Left colon (tissue), 2 donors: Measurements from ENCODE around the gene GLI2. TPM values are rescaled to one million over a fixed set of nuclear protein-coding genes. Genes with fewer than 3 reads are reported as not detected.
A peak's percentile ranks its signal among the peaks of the same experiment; 100 is the strongest.

Experiments used
- ATAC-seq: fragments of 200-7000 bp; cut with Tn5 transposase; one replicate; pipeline ENCODE4 v1.9.1; 2020; ENCODE audit warnings: mild to moderate bottlenecking, moderate library complexity
- DNase-seq, 2 donors: peaks; one replicate each; pipeline ENCODE4 v3.0.0-alpha.2; 2020
- intact Hi-C, 2 donors: fragments of 100-400 bp; cut with DNase I in 1 of 2; cut with micrococcal nuclease in 1 of 2; formaldehyde crosslinking; loops; one replicate each; pipeline versions ENCODE4 v1.11.2 to v1.14.0; 2022; cut with DNase I, micrococcal nuclease
- total RNA-seq, 2 donors: library from RNA; stranded (reverse); fragmentation: NEBNext Ultra II Directional; extraction: Animal tissue kit (Norgen Biotek cat#: 25700); gene quantifications; one replicate each; pipeline ENCODE4 v1.2.1, GENCODE V29; 2021
- donor health status: DM: no; HTN: no; CAD: no.
- donor health status: DM: yes; HTN: yes; CAD: no.

Gene GLI2
- total RNA-seq, 2 donors from 2014 or later = 1.4 to 4.0 TPM

GRCh38 chr2:120764991-120765677 is 29.5 kb downstream of the GLI2 start:
- intact Hi-C loops = no loop called here

GRCh38 chr2:120765678-120766469 is 30.2 kb downstream of the GLI2 start:
- no peak for ATAC-seq
- intact Hi-C loops = no loop called here
- DNase-seq = peak; percentile 57 to 69

More at GRCh38 chr2:120764991-120765677, 29.5 kb downstream of the GLI2 start:
- ATAC-seq = no peak
- peak in 1 of 2 donors; percentile 24 for DNase-seq

GRCh38 chr2:120766470-120767351 is 31.0 kb downstream of the GLI2 start:
- ATAC-seq = no peak

GRCh38 chr2:120767486-120768005 is 31.9 kb downstream of the GLI2 start:
- ATAC-seq = no peak
- intact Hi-C loops = no loop called here
- peak in 1 of 2 donors; percentile 9 for DNase-seq

More at GRCh38 chr2:120766470-120767351, 31.0 kb downstream of the GLI2 start:
- DNase-seq = peak in 1 of 2 donors; percentile 6
- intact Hi-C loops = no loop called here

- DNase-seq (no peak), ATAC-seq (no peak)
- intact Hi-C loops = no loop called here
Observed at GRCh38 chr2:120768112-120769048, 32.7 kb downstream of the GLI2 start.

- ATAC-seq (no peak), DNase-seq (no peak)
- intact Hi-C loops = no loop called here
Observed at GRCh38 chr2:120769076-120769786, 33.6 kb downstream of the GLI2 start.

GRCh38 chr2:120769787-120770120 is 34.1 kb downstream of the GLI2 start:
- ATAC-seq (no peak), DNase-seq (no peak)
- intact Hi-C loops = no loop called here

GRCh38 chr2:120770176-120770575 is 34.5 kb downstream of the GLI2 start:
- no peak for DNase-seq
- ATAC-seq = no peak
- intact Hi-C loops = no loop called here

GRCh38 chr2:120770641-120771040 is 35.0 kb downstream of the GLI2 start:
- ATAC-seq = no peak
- intact Hi-C loops = no loop called here
- DNase-seq = no peak

GRCh38 chr2:120771111-120771780 is 35.6 kb downstream of the GLI2 start:
- DNase-seq = peak; percentile 20 to 41
- intact Hi-C loops = no loop called here
- ATAC-seq = no peak

GRCh38 chr2:120771781-120772208 is 36.1 kb downstream of the GLI2 start:
- intact Hi-C loops = no loop called here
- DNase-seq = no peak
- ATAC-seq = no peak

- DNase-seq (no peak), ATAC-seq (no peak)
- intact Hi-C loops = no loop called here
Observed at GRCh38 chr2:120772261-120772660, 36.6 kb downstream of the GLI2 start.

GRCh38 chr2:120773186-120773800 is 37.6 kb downstream of the GLI2 start:
- ATAC-seq (no peak), DNase-seq (no peak)
- intact Hi-C loops = no loop called here

- intact Hi-C loops = no loop called here
- ATAC-seq (no peak), DNase-seq (no peak)
Observed at GRCh38 chr2:120774557-120775160, 39.0 kb downstream of the GLI2 start.

- intact Hi-C loops = no loop called here
- ATAC-seq (no peak), DNase-seq (no peak)
Observed at GRCh38 chr2:120775194-120775593, 39.5 kb downstream of the GLI2 start.
